Jurkat, Clone E6-1 (cell line): Measurements from ENCODE around the gene APOC4.
"Not testable (repeated sequence)": the region's sequence is repeated elsewhere in the genome, so short reads cannot be mapped to it uniquely, and the experiment has no call there.

Source experiments
- DNase-seq: peaks from one replicate; pipeline ENCODE4 v3.0.0-alpha.2; 2011; ENCODE audit warnings: low read depth, low spot score
- H3K4me3 ChIP-seq: 2 replicates; pipeline ENCODE4 v1.5.1; 2011; ENCODE audit warnings: mild to moderate bottlenecking, low read length, control low read depth, moderate library complexity

APOC4 gene

DNA sequence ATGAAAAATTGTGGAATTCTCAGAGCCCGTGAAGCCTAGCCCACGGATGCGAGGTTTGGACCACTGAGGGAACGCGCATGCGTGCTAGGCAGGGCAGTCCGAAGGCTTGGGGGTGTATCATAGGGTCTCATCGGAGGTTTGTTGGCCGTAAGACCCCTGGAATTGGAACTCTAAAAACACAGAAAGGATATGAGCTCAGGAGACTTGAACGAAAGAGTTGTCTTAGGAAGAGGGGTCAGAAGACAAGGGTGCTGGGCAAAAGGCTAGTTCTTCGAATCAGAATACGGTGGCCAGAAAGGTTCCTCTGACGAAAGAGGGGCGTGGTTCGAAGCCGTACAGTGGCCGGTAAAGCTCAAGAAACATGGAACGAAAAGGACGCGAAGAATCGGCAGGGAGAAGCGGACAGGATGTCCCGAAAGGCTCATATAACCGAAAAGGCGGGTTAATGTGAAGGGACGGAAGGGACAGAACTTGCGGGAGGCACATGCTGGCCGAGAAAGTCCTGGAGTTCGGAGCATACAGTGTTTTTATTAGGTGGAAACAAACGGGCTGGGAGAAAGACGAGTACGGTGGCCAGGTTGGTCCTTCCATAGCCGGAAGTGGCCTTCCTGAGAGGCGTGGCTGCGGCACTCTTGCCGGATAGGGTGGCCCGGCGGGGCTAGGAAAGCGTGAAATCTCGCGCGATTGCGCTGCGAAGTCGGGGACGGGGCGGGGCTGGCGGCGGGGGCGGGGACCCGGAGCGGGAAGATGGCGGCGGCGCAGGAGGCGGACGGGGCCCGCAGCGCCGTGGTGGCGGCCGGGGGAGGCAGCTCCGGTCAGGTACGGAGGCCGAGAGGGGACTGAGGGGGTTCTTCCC lies 12.8 kb downstream of the APOC4 start, which contains the start of gene CLPTM1:
CLPTM1 (plus strand) TSS at position 732 of the 856 bp plus-strand sequence; CDS start at position 748, 16 bp downstream.
- peak; percentile 94 for DNase-seq
- peak within 1 kb of the TSS; percentile 97 for H3K4me3 ChIP-seq

DNA sequence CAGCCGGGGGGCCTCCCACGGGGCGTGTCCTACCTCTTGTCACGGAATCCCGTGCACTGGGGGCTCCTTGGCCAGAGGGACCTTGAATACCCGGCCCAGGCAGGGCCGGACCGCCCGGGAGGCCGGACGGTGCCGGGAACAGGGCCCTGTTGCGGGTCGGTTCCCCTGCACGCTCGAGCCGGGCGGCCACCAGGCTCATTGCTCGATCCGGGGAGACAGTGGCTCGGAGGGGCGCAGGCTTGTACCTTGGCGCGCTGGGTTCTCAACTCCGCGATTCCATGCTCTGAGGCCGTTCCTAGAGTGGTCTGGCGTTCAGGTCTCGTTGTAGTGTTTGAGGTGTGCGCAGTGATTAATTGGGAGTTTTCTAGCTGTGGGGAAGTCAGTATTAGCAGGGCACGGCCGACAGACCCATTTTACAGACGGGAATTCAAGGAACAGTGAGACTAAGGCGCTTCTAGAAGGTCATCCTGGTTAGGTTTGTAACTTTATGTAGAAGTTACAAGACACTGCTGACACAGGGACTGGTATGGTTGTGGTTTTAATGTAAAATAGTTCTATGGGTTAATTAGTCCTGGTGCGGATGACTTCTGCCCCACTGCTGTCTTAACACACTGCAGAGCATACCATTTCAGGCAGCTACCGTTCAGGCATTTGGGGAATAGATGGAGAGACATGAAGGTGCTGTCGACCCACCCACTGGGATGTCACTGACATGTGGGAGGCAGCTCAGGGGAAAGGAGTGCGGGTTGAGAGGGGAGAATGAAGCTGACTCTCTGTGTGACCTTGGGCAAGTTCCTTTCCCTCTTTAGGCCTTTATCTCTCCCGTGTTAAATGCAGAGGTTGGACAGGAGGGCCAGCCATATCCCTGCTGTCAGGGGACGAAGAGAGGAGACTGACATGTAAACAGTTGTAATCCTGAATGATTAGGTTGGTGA lies 13.7 kb downstream of the APOC4 start:
- H3K4me3 ChIP-seq = peak overlapping the region; percentile 97
- no peak for DNase-seq

DNA sequence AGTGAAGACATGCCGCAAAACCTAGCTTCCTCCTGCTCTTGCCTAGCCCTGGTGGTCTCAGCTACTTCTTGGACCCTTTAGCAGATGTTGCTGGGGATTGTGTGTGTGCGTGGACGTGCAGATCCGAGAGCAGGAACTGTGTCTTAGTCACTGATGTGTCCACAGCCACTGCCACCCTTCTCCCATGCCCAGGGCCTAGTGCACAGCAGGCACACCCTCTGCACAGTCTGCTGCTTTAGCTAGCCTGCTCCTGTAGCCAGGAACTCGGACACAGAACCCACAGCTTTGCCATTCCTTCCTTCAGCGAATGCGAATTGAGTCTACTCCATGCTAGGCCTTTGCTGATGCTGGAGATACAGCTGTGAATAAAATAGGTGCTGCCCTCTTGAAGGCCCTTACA lies 15.5 kb downstream of the APOC4 start:
- DNase-seq = no peak
- H3K4me3 ChIP-seq = no peak overlapping the region

DNA sequence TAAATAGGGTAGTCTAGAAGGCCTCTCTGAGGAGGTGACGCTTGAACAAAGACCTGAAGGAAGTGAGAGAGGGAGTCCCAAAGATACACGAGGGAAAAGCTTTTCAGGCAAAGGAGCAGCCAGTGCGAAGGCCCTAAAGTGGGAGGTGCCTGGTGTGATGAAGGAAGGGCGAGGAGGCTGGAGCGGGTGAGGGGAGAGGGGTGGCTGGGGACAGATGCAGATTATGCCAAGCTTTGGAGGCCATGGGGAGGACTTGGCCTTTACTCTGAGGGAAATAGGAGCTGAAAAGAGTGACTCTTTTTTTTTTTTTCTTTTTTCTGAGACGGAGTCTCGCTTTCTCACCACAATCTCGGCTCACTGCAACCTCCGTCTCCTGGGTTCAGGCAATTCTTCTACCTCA lies 16.1 kb downstream of the APOC4 start:
- H3K4me3 ChIP-seq = no peak overlapping the region
- no peak for DNase-seq

DNA sequence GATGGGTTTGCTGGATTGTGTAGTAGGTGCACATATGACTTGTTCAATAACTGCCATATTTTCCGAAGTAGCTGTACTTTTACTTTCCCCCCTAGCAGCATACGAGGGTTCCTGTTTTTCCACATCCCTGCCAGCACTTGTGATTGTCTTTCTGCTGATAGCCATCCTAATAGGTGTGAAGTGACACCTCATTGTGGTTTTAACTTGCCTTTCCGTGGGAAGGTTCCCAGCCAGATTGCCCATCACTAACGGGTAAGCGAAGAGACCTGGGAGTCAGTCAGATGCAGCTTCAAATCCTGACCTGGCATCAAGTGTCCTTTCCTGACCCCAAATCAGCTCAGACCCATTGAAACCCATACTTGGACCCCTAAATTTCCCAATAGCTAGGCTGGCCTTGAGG lies 17.7 kb downstream of the APOC4 start:
- H3K4me3 ChIP-seq = no peak overlapping the region
- DNase-seq = no peak

DNA sequence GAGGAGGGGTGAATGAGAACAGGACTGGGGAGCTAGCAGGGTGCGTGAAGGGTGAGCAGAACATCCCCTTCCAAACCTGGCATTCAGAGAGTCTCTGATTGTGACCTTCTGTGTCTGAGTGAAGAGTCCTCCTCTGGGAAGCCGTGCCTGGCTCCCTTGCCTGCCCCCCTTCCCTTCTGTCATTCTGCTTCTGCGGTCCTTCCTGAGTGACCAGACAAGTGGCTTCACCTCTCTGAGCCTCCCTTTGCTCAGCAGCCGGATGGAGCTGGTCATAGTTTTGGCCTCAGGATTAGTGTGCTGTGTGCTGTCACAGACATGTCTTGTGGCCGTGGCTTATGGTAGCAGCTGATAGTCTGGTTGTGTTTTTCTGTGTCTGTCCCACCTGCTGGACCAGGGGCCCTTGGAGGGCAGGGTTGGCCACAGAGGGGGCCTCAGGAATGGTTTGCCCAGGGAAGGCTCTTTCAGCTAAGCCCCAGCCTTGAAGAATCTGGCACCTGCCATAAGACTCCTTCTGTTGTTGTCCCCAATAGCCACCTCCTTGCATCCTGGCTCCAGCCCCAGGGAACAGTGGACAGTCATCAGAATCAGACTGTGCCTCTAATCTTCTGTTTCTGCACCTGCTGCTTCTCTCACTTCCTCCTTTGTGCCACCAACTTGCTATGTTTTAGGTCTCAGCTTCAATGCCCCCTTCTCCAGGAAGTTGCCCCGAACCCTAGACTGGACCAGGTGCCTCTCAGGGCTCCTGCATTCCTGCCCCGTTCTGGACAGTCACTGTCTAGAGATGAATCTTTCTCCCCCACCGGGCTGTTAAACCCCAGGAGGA lies 19.1 kb downstream of the APOC4 start:
- no peak for DNase-seq
- H3K4me3 ChIP-seq = no peak overlapping the region

DNA sequence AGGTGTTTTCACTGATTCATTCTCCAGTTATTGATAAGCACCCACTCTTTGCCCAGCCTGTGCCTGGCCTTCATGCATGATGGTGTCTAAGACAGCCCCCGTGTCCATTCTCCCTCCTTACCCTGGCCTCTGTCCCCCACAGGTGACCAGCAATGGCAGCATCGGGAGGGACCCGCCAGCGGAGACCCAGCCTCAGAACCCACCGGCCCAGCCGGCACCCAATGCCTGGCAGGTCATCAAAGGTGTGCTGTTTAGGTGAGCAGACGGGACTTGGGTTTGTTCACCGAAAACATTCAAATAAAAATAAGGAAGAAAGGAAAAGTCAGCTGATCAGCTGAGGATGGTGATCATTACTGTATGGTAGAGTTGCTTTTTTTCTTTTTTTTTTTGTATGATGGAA lies 19.8 kb downstream of the APOC4 start:
- no peak overlapping the region for H3K4me3 ChIP-seq
- no peak for DNase-seq

DNA sequence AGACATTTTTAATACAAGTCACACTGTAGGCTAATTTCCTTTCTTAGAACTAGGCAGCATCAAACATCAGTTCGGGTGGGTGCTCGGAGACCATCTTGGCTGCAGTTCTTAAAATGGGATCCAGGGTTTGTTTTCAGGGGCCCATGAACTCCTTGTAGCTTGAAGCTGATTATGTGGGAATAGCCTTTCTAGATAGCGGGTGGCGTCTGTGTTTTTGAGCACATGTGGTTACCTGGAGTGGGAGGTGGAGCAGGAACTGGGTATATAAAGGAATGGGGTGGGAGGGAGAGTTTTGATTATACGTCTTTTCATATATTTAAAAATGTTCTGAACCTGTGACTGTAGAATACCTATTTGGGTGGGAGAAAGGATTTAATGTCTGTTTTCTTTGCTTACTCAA lies 26.1 kb downstream of the APOC4 start:
- H3K4me3 ChIP-seq = no peak overlapping the region
- DNase-seq = no peak

DNA sequence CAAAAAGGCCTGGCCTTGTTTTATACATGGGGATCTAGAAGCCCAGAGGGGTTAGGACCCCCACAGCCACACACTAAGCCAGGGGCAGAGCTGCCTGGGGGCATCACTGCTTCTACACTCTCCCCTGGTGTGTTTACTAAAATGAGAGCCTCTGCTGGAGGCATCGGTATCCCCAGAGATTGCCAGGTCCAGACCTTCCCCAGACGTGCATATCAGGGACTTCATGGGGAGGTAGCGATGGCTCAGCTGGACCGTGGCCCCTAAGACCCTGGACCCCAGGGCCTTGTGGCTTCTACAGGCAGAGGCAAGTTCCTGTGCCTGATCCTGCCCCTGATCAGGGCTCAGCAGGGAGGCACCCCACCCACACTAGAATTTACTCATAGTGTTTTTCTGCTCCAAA lies 26.6 kb downstream of the APOC4 start:
- H3K4me3 ChIP-seq = no peak overlapping the region
- no peak for DNase-seq

DNA sequence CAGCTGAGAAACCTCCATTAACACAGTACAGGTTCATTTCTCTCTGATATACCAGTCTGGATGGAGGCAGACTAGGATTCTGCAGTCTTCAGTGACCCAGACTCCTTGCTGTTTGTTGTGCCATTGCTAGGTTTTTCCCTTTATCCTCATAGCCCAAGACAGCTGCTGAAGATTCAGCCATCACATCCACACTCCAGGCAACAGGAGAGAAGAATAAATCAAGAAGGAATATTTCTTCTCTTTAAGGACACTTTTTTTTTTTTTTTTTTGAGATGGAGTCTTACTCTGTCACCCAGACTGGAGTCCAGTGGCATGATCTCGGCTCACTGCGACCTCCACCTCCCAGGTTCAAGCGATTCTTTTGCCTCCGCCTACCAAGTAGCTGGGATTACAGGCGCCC lies 27.4 kb downstream of the APOC4 start:
- H3K4me3 ChIP-seq = no peak overlapping the region
- DNase-seq = no peak

DNA sequence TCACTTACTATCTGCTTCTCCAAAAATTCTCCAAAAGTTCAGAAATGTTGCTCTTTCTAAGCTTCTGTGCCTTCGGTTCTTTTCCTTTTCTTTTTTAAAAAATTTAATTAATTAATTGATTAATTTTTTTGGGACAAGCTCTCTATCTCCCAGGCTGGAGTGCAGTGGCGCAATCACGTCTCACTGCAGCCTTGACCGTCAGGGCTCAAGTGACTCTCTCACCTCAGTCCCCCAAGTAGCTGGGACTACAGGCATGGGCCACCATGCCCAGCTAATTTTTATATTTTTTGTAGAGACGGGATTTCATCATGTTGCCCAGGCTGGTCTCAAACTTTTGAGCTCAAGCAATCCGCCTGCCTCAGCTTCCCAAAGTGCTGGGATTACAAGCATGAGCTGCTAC lies 29.4 kb downstream of the APOC4 start:
- DNase-seq, H3K4me3 ChIP-seq: not testable (repeated sequence)

DNA sequence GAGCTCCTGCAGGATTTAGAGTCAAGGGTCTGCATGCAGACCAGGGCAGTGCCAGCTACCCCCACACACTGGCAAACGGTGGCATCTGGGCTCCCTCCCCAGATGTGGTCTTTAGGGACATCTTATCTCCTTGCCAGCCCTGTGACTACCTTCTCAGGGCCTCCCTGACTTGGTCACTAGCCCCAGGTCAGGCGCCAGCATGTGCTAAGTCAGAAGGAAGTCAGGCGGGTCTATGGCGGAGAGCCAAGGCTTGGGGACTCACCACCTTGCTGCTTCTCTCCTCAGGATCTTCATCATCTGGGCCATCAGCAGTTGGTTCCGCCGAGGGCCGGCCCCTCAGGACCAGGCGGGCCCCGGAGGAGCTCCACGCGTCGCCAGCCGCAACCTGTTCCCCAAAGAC lies 30.8 kb downstream of the APOC4 start:
- no peak overlapping the region for H3K4me3 ChIP-seq
- no peak for DNase-seq

DNA sequence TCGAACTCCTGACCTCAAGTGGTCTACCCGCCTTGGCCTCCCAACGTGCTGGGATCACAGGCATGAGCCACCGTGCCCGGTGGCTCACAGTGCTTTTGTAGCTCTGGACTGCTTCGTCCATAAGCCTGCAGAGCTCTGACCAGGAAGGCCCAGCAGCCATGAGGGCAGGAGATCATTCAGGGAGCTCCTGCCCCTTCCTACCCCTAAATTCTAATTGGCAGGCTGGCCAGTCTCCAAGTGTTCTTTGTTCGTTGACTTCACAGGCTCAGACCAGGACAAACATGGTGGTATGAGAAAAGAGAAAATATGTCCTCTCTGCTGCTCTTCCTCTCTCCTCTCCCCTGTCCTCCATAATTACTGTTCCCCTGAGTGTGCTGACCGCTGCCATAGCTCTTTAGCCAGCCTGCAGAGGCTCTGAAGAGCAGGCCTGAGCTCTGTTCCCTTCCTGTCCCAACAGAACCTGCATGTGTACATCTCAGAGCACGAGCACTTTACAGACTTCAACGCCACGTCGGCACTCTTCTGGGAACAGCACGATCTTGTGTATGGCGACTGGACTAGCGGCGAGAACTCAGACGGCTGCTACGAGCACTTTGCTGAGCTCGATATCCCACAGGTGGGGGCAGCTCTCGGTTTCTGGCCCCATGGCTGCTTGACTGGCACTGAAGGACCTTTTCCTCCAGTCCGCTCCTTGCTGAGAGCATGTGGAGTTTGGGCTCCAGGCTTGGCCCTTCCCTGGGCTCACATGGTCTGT lies 32.1 kb downstream of the APOC4 start:
- H3K4me3 ChIP-seq = no peak overlapping the region
- no peak for DNase-seq

DNA sequence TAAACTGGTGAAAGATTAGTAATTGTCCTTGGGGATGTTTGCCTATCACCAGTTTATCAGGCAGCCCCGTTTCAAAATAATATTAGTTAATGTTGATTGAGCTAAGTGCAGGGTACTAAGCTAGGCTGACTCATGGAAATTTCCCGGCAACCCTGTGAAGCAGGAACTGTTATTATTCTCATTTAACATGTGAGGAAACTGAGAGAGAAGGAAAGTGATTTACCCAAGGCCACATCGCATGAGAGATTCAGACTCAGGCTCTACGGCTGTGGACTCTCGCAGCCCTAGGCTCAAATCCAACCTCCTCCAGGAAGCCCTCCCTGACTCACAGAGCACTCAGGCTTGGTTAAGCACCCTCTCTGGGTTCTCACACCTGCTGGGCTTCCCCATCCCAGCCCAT lies 32.8 kb downstream of the APOC4 start:
- no peak for DNase-seq

DNA sequence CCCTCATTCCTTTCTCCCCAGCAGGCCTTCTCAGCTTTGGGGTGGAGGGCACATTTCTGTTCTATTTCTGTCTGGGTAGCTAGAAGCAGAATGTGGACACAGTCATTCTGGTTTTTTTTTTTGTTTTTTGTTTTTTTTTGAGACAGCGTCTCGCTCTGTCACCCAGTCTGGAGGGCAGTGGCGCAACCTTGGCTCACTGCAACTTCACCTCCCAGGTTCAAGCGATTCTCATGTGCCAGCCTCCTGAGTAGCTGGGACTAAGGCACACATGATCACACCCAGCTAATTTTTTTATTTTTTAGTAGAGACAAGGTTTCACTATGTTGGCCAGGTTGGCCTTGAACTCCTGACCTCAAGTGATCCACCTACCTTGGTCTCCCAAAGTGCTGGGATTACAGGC lies 33.4 kb downstream of the APOC4 start:
- H3K4me3 ChIP-seq = no peak overlapping the region
- DNase-seq = no peak

More for the DNA sequence above, 32.8 kb downstream of the APOC4 start:
- no peak overlapping the region for H3K4me3 ChIP-seq

DNA sequence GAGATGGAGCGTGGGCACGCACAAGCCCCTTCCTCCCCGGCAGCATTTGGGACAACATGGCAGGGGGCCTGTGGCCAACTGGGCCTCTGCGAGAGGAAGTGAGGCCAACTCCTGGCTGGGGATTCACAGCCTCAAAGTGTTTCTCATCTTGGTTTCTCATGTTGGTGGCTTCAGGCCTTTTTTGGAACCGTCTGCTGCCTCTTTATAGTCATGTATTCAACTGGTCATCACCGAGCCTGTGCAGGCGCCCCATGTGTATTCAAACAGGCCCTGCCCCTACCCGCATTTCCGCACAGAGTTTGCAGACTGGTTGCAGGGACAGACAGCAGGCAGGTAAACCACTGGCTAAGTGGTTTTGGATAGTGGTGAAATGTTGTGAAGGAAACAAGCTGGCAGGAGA lies 42.0 kb downstream of the APOC4 start:
- no peak overlapping the region for H3K4me3 ChIP-seq
- DNase-seq = no peak

DNA sequence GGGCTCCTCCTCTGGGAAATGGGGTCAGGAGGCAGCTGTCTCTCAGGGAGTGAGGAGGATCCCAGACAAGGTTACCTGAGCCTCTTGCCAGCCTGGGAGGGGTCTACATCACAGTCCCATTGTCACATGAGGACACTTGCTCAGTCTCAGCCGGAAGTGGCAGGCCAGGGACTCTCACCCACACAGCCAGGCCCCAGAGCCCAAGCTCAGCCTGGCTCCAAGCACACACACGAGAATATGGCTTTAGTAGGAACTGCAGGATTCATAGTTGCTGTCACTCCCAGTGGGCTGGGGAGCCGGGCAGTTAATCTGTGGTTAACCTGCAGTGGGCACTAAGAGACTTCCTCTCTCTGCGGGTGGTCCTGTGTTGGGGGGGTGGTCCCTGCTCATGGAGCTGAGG lies 43.4 kb downstream of the APOC4 start:
- H3K4me3 ChIP-seq = no peak overlapping the region
- no peak for DNase-seq

DNA sequence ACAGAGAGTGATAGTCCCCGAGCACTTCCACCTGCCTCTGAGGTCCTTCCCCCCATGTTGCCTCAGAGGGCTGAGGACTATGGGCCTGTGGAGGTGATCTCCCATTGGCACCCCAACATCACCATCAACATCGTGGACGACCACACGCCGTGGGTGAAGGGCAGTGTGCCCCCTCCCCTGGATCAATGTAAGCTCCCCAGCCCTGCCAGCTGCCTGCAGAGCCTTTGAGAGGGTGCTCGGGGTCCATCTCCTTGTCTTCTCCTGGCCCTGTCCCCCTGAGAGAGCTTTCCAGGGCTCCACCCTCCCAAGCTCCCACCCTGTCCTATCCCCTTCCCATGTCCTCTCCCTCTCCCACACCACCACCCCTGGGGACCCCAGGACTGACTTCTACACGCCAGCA lies 44.4 kb downstream of the APOC4 start:
- H3K4me3 ChIP-seq = no peak overlapping the region
- DNase-seq = no peak
